GM21526 (cell line): ENCODE results near the gene ZFHX2.
"Not testable (repeated sequence)": the region's sequence is repeated elsewhere in the genome, so short reads cannot be mapped to it uniquely, and the experiment has no call there.

Source experiments
- ATAC-seq: cut with Tn5 transposase; IDR thresholded peaks from one replicate; pipeline ENCODE4 v1.9.1; 2021; ENCODE audit warnings: moderate library complexity; ENCODE audit not compliant: unreplicated experiment, low FRiP score

Gene ZFHX2

GRCh38 chr14:23544511-23545447 lies 6.8 kb downstream of the ZFHX2 start:
- ATAC-seq: no peak

GRCh38 chr14:23543403-23543802 lies 8.2 kb downstream of the ZFHX2 start:
- no peak for ATAC-seq

GRCh38 chr14:23542261-23542660 lies 9.3 kb downstream of the ZFHX2 start:
- ATAC-seq: no peak

GRCh38 chr14:23540141-23540469 lies 11.5 kb downstream of the ZFHX2 start:
- no peak for ATAC-seq

DNA sequence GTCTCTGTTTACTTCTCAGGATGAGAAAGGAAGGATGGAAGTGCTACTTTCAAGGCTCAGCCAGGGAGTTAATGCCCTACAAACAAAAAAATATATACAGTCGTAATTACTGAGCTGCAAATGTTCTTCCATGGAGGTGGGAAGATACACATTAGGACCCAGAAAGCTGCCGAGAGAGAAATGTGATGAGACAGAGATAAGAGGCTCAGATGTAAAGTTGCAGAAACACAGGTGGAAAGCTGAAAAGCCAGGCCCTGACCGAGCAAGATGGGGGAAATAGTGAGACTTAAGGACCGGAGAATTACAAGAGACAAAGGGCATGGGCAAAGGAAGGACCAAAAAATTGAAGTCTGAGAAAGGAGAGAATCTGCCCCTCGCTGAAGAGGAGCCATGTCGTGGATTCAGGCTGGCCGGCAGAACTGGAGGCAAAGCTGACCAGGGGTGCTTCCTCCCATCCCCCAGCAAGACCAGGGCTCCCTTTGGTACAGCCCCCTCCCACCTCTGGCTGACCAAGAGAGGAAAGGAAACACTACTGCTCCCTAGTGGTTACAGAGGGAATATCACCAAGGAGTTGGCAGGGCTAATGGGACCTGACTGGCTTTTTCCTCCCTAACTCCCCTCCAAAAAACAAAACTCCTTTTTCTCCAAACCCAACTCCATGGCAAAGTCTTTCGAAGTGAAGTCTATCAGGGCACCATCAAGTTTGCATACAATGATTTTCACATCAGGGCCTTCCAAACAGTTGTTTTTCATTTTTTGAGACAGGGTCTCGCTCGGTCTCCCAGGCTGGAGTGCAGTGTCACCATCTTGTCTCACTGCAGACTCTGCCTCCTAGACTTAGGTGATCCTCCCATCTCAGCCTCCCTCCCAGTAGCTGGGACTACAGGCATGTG lies 12.1 kb downstream of the ZFHX2 start:
- no peak for ATAC-seq

GRCh38 chr14:23538785-23539184 lies 12.8 kb downstream of the ZFHX2 start:
- no peak for ATAC-seq

DNA sequence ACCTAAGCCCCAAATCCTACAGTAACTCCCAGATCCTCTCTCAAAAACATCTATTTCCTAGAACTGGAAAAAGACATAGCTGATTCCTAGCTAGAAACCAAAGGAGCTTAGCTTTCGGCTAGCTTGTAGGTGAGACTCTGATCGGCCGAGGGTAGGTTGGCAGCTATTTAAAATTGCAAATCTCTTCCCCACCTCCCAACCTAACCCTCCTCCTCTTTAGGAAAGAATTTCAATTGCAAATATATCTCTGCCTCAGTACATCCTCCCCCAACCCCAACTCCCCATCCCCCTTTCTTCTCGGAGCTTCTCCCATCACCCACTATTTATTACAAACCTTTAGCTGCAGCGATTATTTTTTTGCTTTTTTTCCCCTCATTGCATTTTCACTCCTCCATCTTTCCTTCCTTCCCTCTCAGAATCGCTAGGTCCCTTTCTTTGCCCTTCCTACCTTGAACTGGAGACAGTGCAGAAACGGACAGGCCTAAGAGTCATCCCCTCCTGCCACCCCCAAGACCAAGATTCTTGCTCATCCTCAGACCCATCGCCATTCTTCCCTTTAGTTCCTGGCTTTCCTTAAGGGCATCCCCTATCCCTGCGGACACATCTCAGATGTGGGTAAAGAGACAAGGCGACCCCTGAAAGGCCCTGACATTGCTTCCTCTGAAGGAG lies 13.4 kb downstream of the ZFHX2 start:
- ATAC-seq: no peak

DNA sequence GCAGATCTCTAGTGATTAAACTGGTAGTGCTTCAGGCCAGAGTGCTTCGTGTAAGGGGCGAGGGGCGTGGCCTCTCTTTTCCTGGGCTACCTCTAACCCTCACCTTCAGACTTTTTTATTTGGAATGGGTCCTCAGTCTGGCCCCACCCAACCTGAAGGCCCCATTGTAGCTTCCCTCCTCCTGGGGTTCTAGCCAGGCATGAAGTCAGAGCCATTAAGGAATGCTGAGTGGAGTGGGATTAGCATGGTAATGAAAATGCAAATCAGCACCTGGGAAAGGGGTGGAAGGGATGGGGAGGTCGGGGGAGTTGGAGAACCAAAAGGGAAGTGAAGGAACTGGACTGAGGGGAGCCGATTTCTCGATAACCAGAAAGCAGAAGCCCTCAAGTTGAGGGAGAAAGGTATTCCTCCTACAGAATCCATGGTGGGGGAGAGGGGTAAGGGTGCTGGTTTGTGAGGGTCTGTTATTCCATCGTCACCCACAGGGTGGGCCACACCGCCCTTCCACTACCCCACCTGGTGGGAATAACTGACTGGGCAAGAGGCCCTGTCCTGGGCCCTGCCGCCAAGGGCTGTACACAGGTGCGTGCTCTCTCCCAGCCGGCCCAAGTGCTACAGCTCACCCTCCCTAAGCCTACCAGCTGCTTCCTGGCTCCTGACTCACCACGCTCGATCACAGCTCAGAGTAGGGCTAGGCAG lies 14.1 kb downstream of the ZFHX2 start:
- no peak for ATAC-seq

DNA sequence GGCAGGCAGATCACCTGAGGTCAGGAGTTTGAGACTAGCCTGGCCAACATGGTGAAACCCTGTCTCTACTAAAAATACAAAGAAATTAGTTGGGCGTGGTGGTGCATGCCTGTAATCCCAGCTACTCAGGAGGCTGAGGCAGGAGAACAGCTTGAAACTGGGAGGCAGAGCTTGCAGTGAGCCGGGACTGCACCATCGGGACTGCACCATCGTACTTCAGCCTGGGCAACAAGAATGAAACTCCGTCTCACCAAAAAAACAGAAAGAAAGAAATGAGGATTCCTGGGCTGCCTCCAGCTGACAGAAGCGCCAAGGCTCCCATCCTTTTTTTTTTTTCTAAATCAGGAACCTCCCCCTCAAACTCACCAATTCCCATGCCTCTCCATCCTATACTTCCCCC lies 14.7 kb downstream of the ZFHX2 start:
- ATAC-seq: not testable (repeated sequence)

DNA sequence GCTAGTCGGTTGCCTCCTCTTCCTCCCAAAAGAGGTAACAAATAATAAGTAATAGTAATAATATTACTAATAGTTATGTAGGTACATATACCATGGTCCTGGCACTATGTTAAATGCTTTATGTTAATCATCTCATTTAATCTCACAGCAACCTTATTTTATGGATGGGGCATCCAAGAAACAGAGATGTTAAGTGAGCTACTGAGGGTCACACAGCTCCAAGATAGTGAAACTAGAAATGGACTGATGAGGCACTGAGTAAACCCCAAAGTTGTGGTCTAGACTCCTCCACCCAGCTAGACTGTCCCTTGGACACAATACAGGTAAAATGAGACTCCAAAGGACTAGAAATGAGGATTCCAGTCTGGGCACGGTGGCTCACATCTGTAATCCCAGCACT lies 15.1 kb downstream of the ZFHX2 start:
- no peak for ATAC-seq

DNA sequence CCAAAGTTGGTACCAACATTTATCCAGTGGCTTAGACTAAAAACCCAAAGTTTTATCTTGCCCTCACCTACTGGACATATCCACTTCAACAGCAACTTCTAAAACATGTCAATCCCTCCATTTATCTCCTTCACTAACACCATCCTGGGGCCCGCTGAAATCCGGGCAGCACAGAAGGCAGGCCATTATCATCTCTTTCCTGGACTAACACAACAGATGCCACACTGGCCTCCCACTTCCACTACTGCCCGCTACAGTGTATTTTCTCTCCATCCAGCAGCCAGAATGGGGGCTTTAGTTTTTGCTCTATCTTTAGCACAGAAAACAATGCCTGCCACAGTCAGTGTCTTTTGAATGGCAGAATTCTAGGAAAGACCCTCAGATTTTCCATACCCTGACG lies 15.6 kb downstream of the ZFHX2 start:
- ATAC-seq: no peak

- no peak for ATAC-seq
Measured at GRCh38 chr14:23533652-23534435, 17.7 kb downstream of the ZFHX2 start.

- ATAC-seq: no peak
Measured at GRCh38 chr14:23532658-23533057, 18.9 kb downstream of the ZFHX2 start.

GRCh38 chr14:23531391-23531790 lies 20.2 kb downstream of the ZFHX2 start:
- no peak for ATAC-seq

DNA sequence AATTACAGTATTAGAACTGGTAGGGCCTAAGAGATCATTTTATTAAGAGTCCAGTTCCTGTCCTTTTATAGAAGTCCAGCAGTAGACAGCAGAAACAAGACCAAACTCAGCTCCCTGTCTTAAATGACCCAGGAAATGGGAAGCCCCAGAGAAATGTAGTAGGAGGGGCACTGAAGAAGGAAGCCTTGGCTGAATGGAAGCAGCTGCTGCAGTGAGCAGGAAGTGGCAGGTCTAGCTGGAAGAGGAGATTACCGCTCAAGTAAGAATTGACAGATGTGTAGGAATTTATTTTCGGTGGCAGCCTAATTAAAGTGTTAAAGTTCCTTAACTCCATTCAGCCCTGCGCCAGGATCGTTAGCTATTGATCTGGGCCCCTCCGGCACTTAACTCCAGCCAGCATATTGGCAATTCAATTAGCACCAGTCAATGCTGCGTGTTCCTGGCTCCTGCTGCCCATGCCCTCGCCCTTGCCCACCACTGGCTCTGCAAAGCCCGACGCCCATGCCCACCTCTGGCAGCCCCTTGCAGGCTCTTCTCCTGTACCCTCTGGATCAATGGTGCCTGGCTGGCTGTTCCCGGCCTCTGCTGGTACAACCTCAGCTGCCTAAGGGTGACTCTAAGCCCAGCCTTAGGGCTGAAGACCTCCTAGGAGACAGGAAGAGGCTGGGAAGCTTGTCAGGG lies 21.1 kb downstream of the ZFHX2 start:
- ATAC-seq: no peak

GRCh38 chr14:23529016-23529415 lies 22.5 kb downstream of the ZFHX2 start:
- no peak for ATAC-seq

DNA sequence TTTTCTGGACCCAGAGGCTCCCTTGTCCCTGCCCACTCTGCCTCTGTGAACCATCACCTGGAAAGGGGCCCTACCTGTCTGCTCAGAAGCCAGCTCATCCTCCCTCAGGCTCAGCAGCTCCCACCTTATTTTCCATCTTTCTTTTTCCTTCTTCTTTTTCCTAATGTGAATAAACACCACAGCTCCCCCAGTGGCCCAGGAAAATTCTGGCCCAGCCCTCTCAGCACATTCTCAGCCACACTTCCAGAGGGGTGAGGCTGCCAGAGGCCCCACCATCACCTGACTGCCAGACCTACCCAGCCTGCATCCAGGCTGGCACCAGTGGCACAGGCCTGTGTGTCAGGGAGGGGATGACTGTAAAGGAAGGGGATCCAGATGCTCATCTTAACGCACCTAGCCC lies 23.0 kb downstream of the ZFHX2 start:
- ATAC-seq: no peak

GRCh38 chr14:23525611-23526010 lies 26.0 kb downstream of the ZFHX2 start:
- ATAC-seq: no peak

DNA sequence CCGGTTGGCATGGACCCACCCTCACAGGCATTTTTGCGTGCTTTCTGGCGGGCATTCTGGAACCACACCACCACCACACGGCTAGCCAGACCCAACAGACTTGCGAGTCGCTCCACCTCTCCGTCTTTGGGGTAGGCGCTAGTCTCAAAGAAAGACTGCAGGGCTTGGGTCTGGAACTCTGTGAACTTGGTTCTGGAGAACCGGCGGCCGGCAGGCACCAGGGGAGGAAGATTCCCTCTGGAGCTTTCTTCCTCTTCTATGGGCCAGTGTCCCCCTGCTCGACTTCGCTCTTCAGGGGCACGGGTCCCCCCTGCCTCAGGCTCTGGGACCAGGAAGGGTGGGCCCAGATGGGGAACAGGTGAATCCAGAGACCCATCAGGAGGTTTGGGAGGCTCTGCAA lies 26.6 kb downstream of the ZFHX2 start:
- no peak for ATAC-seq
